Endothelial cell of umbilical vein (primary cell): Measurements from ENCODE around the gene NTN5. TPM values are rescaled to one million over a fixed set of nuclear protein-coding genes. Genes with fewer than 3 reads are reported as not detected.

ENCODE experiments used
- BruUV-seq: library from RNA; stranded (reverse); fragments of 400-500 nt; replicated peaks from 2 replicates; lab custom pipeline; 2021; lab: Mats Ljungman, UMichigan
- CTCF ChIA-PET: fragments of 300-600, 350-600 bp; sonication (Branson Sonifier 250); formaldehyde crosslinking; loops from one replicate; lab custom pipeline; 2021; ENCODE audit warnings: antibody characterized with exemption, inconsistent platforms; lab: Charles Lee
- POLR2A ChIA-PET: fragments of 300-600, 350-600 bp; sonication (Branson Sonifier 250); formaldehyde crosslinking; loops from one replicate; lab custom pipeline; 2021; ENCODE audit warnings: antibody characterized with exemption, inconsistent platforms; lab: Charles Lee
- DNase-seq: peaks from one replicate; pipeline ENCODE4 v3.0.0-alpha.2; 2011; ENCODE audit warnings: low read depth, low spot score
- FAIRE-seq: peaks from 2 replicates; lab custom pipeline; 2011; peaks lifted over from hg19 to GRCh38; lab: Jason Lieb, UNC
- H2AFZ ChIP-seq: 2 replicates; pipeline ENCODE4 v1.6.0; 2012; ENCODE audit warnings: low read depth, low read length, control low read depth, inconsistent platforms
- H3K27ac ChIP-seq: 2 replicates; pipeline ENCODE4 v1.5.1; 2011; ENCODE audit warnings: low read depth, mild to moderate bottlenecking, control low read depth, low read length, moderate library complexity; ENCODE audit not compliant: insufficient read depth
- H3K27me3 ChIP-seq, 2 experiments: 2 replicates each; pipeline versions ENCODE4 v1.6.0 to v1.6.1; 2011; ENCODE audit warnings: low read length in 2 of 2, mixed read lengths in 1 of 2; ENCODE audit not compliant: control insufficient read depth in 2 of 2, insufficient read depth in 2 of 2
- H3K36me3 ChIP-seq, 2 experiments: 2 replicates in 1 of 2; 3 replicates in 1 of 2; pipeline ENCODE4 v1.5.1; 2011; ENCODE audit warnings: low read length in 2 of 2, mild to moderate bottlenecking in 1 of 2, moderate library complexity in 1 of 2; ENCODE audit not compliant: control insufficient read depth in 2 of 2, insufficient read depth in 2 of 2; ENCODE audit errors: extremely low read depth in 1 of 2
- H3K4me1 ChIP-seq: 3 replicates; pipeline ENCODE4 v1.5.1; 2011; ENCODE audit warnings: mild to moderate bottlenecking, low read length; ENCODE audit not compliant: control insufficient read depth, insufficient read depth; ENCODE audit errors: extremely low read depth
- H3K4me2 ChIP-seq: 2 replicates; pipeline ENCODE4 v1.6.1; 2011; ENCODE audit warnings: low read length, control low read depth, mixed read lengths; ENCODE audit not compliant: insufficient read depth
- H3K4me3 ChIP-seq, 3 experiments: fragments of 200-600 bp in 1 of 3; sonication (generic), shearing (Covaris generic) in 1 of 3; replicated peaks in 1 of 3; 2 replicates each; pipeline ENCODE4 v1.5.1; 2011 to 2016; ENCODE audit warnings: control low read depth in 3 of 3, low read length in 3 of 3, mild to moderate bottlenecking in 2 of 3, inconsistent platforms in 1 of 3, low read depth in 1 of 3, moderate library complexity in 1 of 3; ENCODE audit not compliant: insufficient read depth in 1 of 3
- H3K79me2 ChIP-seq: 2 replicates; pipeline ENCODE4 v1.6.0; 2012; ENCODE audit warnings: low read length, inconsistent platforms; ENCODE audit not compliant: control insufficient read depth, insufficient read depth
- H3K9ac ChIP-seq: replicated peaks from 2 replicates; pipeline ENCODE3; 2011; ENCODE audit warnings: low read length, control low read depth; ENCODE audit not compliant: insufficient read depth; ENCODE audit errors: extremely low read depth
- H3K9me1 ChIP-seq: replicated peaks from 3 replicates; pipeline ENCODE4 v1.6.0; 2011; ENCODE audit warnings: mild to moderate bottlenecking, low read length; ENCODE audit not compliant: control insufficient read depth, insufficient read depth; ENCODE audit errors: extremely low read depth
- H3K9me3 ChIP-seq: replicated peaks from 2 replicates; pipeline ENCODE4 v1.5.1; 2012; ENCODE audit warnings: low read length, inconsistent platforms; ENCODE audit not compliant: control insufficient read depth, insufficient read depth
- H4K20me1 ChIP-seq: replicated peaks from 2 replicates; pipeline ENCODE3; 2011; ENCODE audit warnings: mild to moderate bottlenecking, low read length; ENCODE audit not compliant: control insufficient read depth, insufficient read depth; ENCODE audit errors: extremely low read depth
- CTCF ChIP-seq, 2 donors: IDR thresholded peaks; 1 replicate in 1 of 2; 2 replicates in 1 of 2; pipeline ENCODE4 v1.5.1; 2011; ENCODE audit warnings: low read length in 2 of 2, mild to moderate bottlenecking in 2 of 2, moderate library complexity in 2 of 2, control low read depth in 1 of 2, inconsistent platforms in 1 of 2, low read depth in 1 of 2; ENCODE audit not compliant: insufficient read depth in 1 of 2; ENCODE audit errors: extremely low read depth in 1 of 2
- EZH2 ChIP-seq: IDR thresholded peaks from 2 replicates; pipeline ENCODE4 v1.6.1; 2012; ENCODE audit warnings: borderline replicate concordance, low read depth, mild to moderate bottlenecking, moderate library complexity, low read length, inconsistent platforms; ENCODE audit not compliant: severe bottlenecking
- FOS ChIP-seq: IDR thresholded peaks from 2 replicates; pipeline ENCODE4 v1.6.1; 2011; ENCODE audit warnings: mild to moderate bottlenecking, low read length, moderate library complexity, borderline replicate concordance; ENCODE audit not compliant: insufficient read depth
- GATA2 ChIP-seq: IDR thresholded peaks from 2 replicates; pipeline ENCODE4 v1.7.0; 2011; ENCODE audit warnings: low read depth, mild to moderate bottlenecking, moderate library complexity, mixed read lengths, low read length; ENCODE audit not compliant: insufficient read length, insufficient read depth
- JUN ChIP-seq: IDR thresholded peaks from 2 replicates; pipeline ENCODE4 v1.6.1; 2011; ENCODE audit warnings: borderline replicate concordance, low read depth; ENCODE audit not compliant: insufficient read length, insufficient read depth
- MAX ChIP-seq: IDR thresholded peaks from 2 replicates; pipeline ENCODE4 v1.6.1; 2011; ENCODE audit not compliant: insufficient read depth, insufficient read length
- MYC ChIP-seq: IDR thresholded peaks from one replicate; pipeline ENCODE4 v1.6.1; 2011; ENCODE audit warnings: mild to moderate bottlenecking, low read depth, low read length
- POLR2A ChIP-seq: IDR thresholded peaks from 2 replicates; pipeline ENCODE4 v1.6.1; 2012; ENCODE audit warnings: low read depth, mild to moderate bottlenecking, control low read depth, low read length
- POLR2AphosphoS5 ChIP-seq: IDR thresholded peaks from 2 replicates; pipeline ENCODE4 v1.6.1; 2012; ENCODE audit warnings: low read depth, mild to moderate bottlenecking, control low read depth, low read length, moderate library complexity; ENCODE audit not compliant: insufficient read depth
- dilution Hi-C: fragments of 300-500 bp; cut with MboI; formaldehyde crosslinking; loops from one replicate; pipeline ENCODE4 v1.15.0; 2019; ENCODE audit warnings: low sequenced_read_pairs; ENCODE audit not compliant: extremely low pct_ligation_motif_present
- intact Hi-C: fragments of 100-400 bp; cut with micrococcal nuclease; formaldehyde crosslinking; loops from one replicate; pipeline ENCODE4 v1.10.0; 2022
- polyA plus RNA-seq, 4 experiments: library from polyadenylated mRNA; depleted of rRNA in 3 of 4; stranded (reverse) in 3 of 4; unstranded in 1 of 4; fragments of >200 nt; gene quantifications; 2 replicates each; pipeline versions ENCODE4 v1.2.1 to v1.2.3, GENCODE V29; 2011 to 2012; ENCODE audit warnings: missing spikeins in 1 of 4
- total RNA-seq: library from RNA; stranded (reverse); gene quantifications from 2 replicates; pipeline ENCODE4 v1.2.3, GENCODE V29; 2021

Gene NTN5
- total and polyA plus RNA-seq, 2 donors (not counting 3 experiments of a cell fraction or from before 2014, with no cell fraction given) = 0.11 TPM; not detected in 1

- ChIA-PET CTCF (interaction anchor here (1.2 to 1.6 kb wide), 2 partner anchors 10 to 34 kb away, joined by 3 to 6 read pairs; no protein-coding TSS in a partner anchor), POLR2A (interaction anchor here (0.7 kb wide), 1 partner anchor 228 kb away, joined by 3 read pairs; no protein-coding TSS in a partner anchor)
- Histone ChIP-seq H3K79me2 (no peaks in the 10 kb centered on the region), H3K9me3 (no peaks in the 10 kb centered on the region), H3K9me1 (no peaks in the 10 kb centered on the region), H3K4me1 (no peaks in the 10 kb centered on the region), H4K20me1 (no peaks in the 10 kb centered on the region), H3K9ac (no peak overlapping the region), H2AFZ (no peak overlapping the region), H3K36me3 (no peaks in the 10 kb centered on the region), H3K27ac (no peak overlapping the region), H3K4me2 (no peak overlapping the region), H3K4me3 (no peak overlapping the region), H3K27me3 (no peaks in the 10 kb centered on the region)
- FAIRE-seq (no peak), DNase-seq (no peak)
- dilution Hi-C loops = no loop called here
- intact Hi-C loops = no loop called here
- TF ChIP-seq POLR2AphosphoS5 (no peak), MAX (no peak), MYC (no peak), POLR2A (no peak), GATA2 (no peak), FOS (no peak)
- no TSS peak for BruUV-seq
Observed at GRCh38 chr19:48664476-48664875, 8.3 kb downstream of the NTN5 start.

- Histone ChIP-seq H3K36me3 (no peaks in the 10 kb centered on the region), H3K27ac (no peak overlapping the region), H4K20me1 (no peaks in the 10 kb centered on the region), H2AFZ (no peak overlapping the region), H3K27me3 (no peaks in the 10 kb centered on the region), H3K9me1 (no peaks in the 10 kb centered on the region), H3K4me3 (no peak overlapping the region), H3K9me3 (no peaks in the 10 kb centered on the region), H3K79me2 (no peaks in the 10 kb centered on the region), H3K9ac (no peak overlapping the region), H3K4me2 (no peak overlapping the region), H3K4me1 (no peaks in the 10 kb centered on the region)
- ChIA-PET POLR2A (interaction anchor here (0.5 kb wide), 1 partner anchor 20 kb away, joined by 3 read pairs; no protein-coding TSS in a partner anchor), CTCF (no interaction called here)
- dilution Hi-C loops = no loop called here
- no TSS peak for BruUV-seq
- FAIRE-seq (no peak), DNase-seq (no peak)
- intact Hi-C loops = no loop called here
- no peak for TF ChIP-seq POLR2AphosphoS5
- TF ChIP-seq MAX = no peak
- TF ChIP-seq EZH2 = no peak
- TF ChIP-seq FOS = no peak
- no peak for TF ChIP-seq POLR2A
- no peak for TF ChIP-seq MYC
- no peak for TF ChIP-seq JUN
- no peak for TF ChIP-seq CTCF (IDR thresholded peaks at IDR 0.05; ENCODE audit: extremely low read depth in 1 of 2, insufficient read depth in 1 of 2, low read depth in 1 of 2, low read length in 2 of 2)
- no peak for TF ChIP-seq GATA2
Observed at GRCh38 chr19:48663667-48664066, 9.2 kb downstream of the NTN5 start.
